ENCODE results near the gene PHLDA1. TPM values are rescaled to one million over a fixed set of nuclear protein-coding genes. Genes with fewer than 3 reads are reported as not detected.

The PHLDA1 gene
- total RNA-seq, 3 donors from 2014 or later (not counting 1 experiment from before 2014, with no cell fraction given) = 11.1 to 24.0 (median 19.1) TPM

GRCh38 chr12:75976913-75977312, 54.7 kb downstream of the PHLDA1 start:
- peak overlapping the region; percentile 88 to 94 for H3K27ac Mint-ChIP-seq
- no peaks in the 10 kb centered on the region for H3K9me3 Mint-ChIP-seq
- Histone ChIP-seq H3K9me3 (ENCODE audit: control insufficient read depth, insufficient read depth, low read length) (no peaks in the 10 kb centered on the region), H3K27me3 (ENCODE audit: control insufficient read depth, insufficient read depth, low read length) (no peaks in the 10 kb centered on the region), H3K27ac (ENCODE audit: low read length) (peak overlapping the region; percentile 93), H3K4me1 (ENCODE audit: control insufficient read depth, insufficient read depth, low read length) (peaks cover 24% of the 10 kb centered on the region), H3K4me3 (ENCODE audit: low read length) (no peak overlapping the region), H3K36me3 (ENCODE audit: control insufficient read depth, insufficient read depth, low read length) (no peaks in the 10 kb centered on the region)
- WGBS (ENCODE audit: insufficient coverage) = 96% methylated on average over 2 of the region's 3 CpGs
- H3K27me3 Mint-ChIP-seq (ENCODE audit: low read depth in 2 of 2) = no peaks in the 10 kb centered on the region
- intact Hi-C loops (cut with micrococcal nuclease) = no loop called here
- DNase-seq = no peak
- no peak for TF ChIP-seq CTCF (IDR thresholded peaks at IDR 0.05)
- no peak overlapping the region for H3K4me3 Mint-ChIP-seq
- no peaks in the 10 kb centered on the region for H3K36me3 Mint-ChIP-seq
- no peak for ATAC-seq
- H3K4me1 Mint-ChIP-seq = peaks cover 22 to 31% of the 10 kb centered on the region in 2 donors

DNA sequence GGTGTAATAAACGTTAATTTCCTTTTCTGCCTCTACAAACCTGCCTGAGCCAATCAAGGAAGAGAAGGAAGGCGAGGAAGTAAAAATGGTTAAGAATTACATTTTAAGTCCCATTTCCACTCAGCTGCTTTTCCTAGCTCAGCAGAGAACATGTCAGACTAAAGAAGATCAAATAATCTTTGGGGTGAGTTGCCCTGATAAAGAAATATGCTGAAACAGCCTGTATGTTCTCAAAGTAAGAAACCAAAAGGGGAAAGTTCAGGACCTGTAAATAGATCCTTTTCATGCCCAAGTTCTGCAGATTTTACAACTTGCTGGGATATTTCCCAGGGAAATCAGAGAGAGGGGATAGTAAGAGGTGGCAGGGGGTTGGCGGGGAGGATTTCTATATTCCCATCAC, 55.5 kb downstream of the PHLDA1 start:
- WGBS (ENCODE audit: insufficient coverage) = no CpG with 5 or more reads among the region's 3 CpGs
- H3K4me3 ChIP-seq (ENCODE audit: low read length) = no peak overlapping the region
- Mint-ChIP-seq H3K36me3 (no peaks in the 10 kb centered on the region), H3K4me1 (peaks cover 22 to 31% of the 10 kb centered on the region in 2 donors), H3K4me3 (no peak overlapping the region), H3K27me3 (ENCODE audit: low read depth in 2 of 2) (no peaks in the 10 kb centered on the region), H3K9me3 (no peaks in the 10 kb centered on the region), H3K27ac (peak overlapping the region; percentile 63 to 94)
- intact Hi-C loops (cut with micrococcal nuclease) = no loop called here
- peaks cover 24% of the 10 kb centered on the region for H3K4me1 ChIP-seq (ENCODE audit: control insufficient read depth, insufficient read depth, low read length)
- H3K27ac ChIP-seq (ENCODE audit: low read length) = no peak overlapping the region
- H3K36me3 ChIP-seq (ENCODE audit: control insufficient read depth, insufficient read depth, low read length) = no peaks in the 10 kb centered on the region
- DNase-seq (no peak), ATAC-seq (no peak)
- H3K9me3 ChIP-seq (ENCODE audit: control insufficient read depth, insufficient read depth, low read length) = no peaks in the 10 kb centered on the region
- no peak for TF ChIP-seq CTCF (IDR thresholded peaks at IDR 0.05)
- no peaks in the 10 kb centered on the region for H3K27me3 ChIP-seq (ENCODE audit: control insufficient read depth, insufficient read depth, low read length)

GRCh38 chr12:75975702-75976101, 55.9 kb downstream of the PHLDA1 start:
- no peaks in the 10 kb centered on the region for H3K27me3 Mint-ChIP-seq (ENCODE audit: low read depth in 2 of 2)
- no peaks in the 10 kb centered on the region for H3K9me3 Mint-ChIP-seq
- Histone ChIP-seq H3K27me3 (ENCODE audit: control insufficient read depth, insufficient read depth, low read length) (no peaks in the 10 kb centered on the region), H3K36me3 (ENCODE audit: control insufficient read depth, insufficient read depth, low read length) (no peaks in the 10 kb centered on the region), H3K27ac (ENCODE audit: low read length) (no peak overlapping the region), H3K4me3 (ENCODE audit: low read length) (no peak overlapping the region), H3K9me3 (ENCODE audit: control insufficient read depth, insufficient read depth, low read length) (no peaks in the 10 kb centered on the region), H3K4me1 (ENCODE audit: control insufficient read depth, insufficient read depth, low read length) (peaks cover 24% of the 10 kb centered on the region)
- peaks cover 22 to 31% of the 10 kb centered on the region in 2 donors for H3K4me1 Mint-ChIP-seq
- DNase-seq (no peak), ATAC-seq (no peak)
- H3K36me3 Mint-ChIP-seq = no peaks in the 10 kb centered on the region
- no peak for TF ChIP-seq CTCF (IDR thresholded peaks at IDR 0.05)
- intact Hi-C loops (cut with micrococcal nuclease) = no loop called here
- no peak overlapping the region for H3K4me3 Mint-ChIP-seq
- H3K27ac Mint-ChIP-seq = peak overlapping the region; percentile 63 to 94
- WGBS (ENCODE audit: insufficient coverage) = 100% methylated on average over 1 of the region's 2 CpGs

Other genes with a start within 250 kb of the PHLDA1 start
- 100 to 1,000 TPM; 264 to 431 (median 286) TPM for gene NAP1L1, start 52.9 kb upstream of the PHLDA1 start, total RNA-seq

Measured in natural killer cell (primary cell).